Activated CD4-positive, alpha-beta T cell treated with anti-CD3 and anti-CD28 coated beads for 24 hours (primary cell): ENCODE measurements around the gene FAM193A.
"Not testable (repeated sequence)": the region's sequence is repeated elsewhere in the genome, so short reads cannot be mapped to it uniquely, and the experiment has no call there.

Experiments used
- DNase-seq, 2 donors: peaks; one replicate each; pipeline ENCODE4 v3.0.0-alpha.2; 2020; ENCODE audit warnings: low read depth in 2 of 2

The FAM193A gene

DNA sequence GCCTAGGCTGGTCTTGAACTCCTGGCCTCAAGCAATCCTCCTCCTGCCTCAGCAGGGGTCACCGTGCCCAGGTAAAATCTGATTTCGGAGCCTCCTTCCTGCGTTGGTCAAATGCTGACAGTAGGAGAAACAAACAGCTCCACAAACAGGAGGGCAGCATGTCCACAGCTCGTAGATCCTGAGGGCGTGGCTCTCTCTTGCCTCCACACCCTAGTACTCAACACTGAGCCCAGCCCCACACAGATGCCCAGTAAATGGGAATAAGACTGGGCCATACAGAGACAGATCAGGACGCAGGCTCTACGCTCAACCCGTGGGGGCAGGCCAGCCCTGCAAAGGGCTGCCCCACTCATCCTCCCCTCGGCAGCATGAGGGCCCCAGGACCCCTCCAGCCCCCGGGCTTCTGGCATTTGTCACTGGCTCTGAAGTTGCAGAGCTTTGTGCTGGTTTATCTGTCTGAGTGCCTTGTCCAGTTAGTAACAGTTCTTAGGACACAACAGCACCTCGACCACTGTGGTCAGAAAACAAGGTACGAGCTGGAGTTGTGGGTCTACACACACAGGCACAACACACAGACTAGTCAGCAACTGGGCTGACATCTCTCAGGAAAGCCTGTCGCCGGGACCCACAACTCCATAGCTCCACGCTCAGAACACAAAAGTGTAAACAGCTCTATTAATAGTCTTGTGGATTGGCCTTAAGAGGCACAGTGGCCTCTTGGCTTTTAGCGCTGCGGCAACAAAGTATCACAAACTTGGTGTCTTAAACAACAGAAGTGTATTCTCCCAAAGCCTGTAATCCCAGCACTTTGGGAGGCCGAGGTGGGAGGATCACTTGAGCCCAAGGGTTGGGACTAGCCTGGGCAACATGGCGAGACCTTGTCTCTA is 214.5 kb downstream of the FAM193A start:
- DNase-seq = no peak

DNA sequence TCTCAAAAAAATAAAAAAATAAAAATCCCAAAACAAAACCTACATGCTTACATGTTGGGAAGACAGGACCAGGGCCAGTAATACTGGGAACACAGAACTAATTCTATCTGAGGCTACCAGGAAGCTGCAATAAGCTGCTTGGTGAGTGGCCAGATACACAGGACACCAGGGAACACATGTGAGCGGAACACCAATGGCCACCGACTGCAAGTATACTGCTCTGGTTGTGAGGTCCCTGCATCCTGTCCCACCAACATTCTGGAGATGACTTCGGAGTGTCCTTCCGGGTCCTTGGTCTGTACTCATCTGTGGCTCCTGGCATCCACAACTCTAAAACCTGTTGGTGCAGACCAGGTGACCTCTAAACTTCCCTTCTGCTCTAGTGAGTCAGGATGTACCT is 217.0 kb downstream of the FAM193A start:
- no peak for DNase-seq

DNA sequence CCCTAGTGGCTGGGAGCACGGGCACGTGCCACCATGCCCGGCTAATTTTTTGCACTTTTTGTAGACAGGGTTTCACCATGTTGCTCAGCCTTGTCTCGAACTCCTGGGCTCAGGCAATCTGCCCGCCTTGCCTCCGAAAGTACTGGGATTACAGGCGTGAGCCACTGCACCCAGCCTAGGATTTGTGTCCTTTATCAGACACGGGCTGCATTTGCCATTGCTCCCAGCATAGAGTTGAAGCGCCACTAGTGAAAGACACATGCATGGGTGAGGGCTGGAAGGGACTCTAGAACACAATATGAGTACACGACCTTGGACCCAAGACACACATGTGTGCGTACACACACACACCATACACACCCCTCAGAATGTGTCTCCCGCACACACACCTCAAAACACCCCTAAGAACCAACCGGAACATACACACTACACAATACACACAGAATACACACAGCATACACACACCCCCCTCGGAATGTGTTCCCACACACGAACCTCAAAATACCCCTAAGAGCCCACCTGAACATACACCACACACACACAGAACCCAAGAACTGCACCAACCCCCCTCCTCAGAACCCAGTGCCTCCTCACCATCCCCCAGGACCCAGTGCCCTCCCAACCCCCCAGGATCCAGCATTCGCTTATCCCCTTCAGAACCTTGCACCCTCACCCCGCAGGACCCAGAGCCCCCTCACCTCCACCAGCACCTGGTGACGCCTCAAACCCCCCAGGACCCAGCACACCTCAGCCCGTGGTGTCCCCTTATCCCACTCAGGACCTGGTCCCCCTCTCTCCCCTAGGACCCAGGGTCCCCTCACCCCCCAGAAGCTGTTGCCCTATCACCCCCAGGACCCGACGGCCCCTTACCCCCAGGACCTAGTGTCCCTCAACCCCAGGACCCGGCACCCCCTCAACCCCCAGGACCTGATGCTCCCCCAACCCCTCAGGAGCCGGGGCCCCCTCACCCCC is 218.7 kb downstream of the FAM193A start:
- DNase-seq = no peak

DNA sequence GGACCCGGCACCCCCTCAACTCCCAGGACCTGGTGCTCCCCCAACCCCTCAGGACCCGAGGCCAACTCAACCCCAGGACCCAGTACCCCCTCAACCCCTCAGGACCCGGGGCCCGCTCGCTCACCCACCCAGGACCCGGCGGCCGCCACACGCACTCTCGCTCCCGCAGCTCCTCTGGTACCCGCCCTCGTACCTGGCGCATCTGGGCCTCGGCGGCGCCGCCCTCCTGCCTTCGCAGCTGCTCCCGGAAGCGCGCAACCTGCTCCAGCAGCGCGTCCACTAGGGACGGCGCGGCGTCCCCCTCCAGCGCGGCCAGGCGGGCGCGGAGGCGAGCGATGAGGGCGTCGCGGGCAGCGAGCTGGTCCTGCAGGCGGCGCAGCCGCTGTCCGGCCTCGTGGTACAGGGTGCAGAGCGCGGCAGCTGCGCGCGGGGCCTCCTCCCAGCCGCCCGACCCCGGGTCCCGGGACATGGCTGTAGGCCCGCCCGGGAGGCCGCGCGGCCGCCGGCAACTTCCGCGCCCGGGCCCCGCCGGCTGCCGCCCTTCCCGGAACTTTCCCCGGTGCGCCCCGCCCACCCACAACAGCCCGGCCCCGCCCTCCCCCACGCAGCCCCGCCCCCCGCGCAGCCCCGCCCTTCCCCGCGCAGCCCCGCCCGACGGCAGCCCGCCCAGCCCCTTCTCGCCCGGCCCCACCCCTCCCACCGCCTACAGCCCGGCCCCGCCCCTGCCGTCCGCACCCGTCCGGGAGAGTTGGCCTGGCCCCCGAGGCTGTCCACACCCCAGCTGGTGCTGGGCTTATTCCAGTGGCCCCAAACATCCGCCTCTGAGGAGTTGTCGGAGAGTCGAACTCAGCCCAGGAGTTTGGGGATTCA is 219.6 kb downstream of the FAM193A start, which contains the start of gene TNIP2:
TNIP2 (minus strand) TSS at position 516 of the 870 bp plus-strand sequence; CDS start at position 469, 47 bp downstream.
- DNase-seq = peak; percentile 63 to 66

DNA sequence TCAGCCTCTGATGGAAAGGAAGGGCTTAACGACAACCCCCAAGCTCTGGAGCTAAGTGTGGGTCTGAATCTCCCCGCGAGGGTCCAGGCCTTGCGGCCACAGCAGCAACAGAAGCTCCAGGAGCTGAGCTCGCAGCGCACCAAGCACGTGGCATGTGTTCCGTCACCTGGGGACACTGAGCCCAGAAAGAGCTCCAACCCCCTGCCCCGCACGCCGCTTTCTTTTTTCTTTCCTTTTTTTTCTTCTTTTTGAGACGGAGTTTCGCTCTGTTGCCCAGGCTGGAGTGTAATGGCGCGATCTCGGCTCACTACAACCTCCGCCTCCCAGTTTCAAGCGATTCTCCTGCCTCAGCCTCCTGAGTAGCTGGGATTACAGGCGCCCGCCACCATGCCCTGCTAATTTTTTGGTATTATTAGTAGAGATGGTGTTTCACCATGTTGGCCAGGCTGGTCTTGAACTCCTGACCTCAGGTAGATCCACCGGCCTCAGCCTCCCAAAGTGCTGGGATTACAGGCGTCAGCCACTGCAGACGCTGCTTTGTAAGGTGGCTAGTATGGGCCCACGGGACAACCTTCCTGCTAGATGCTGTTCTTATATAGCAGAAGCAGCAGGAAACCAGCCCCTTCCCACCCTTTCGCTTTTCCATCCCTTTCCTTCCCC is 220.4 kb downstream of the FAM193A start:
- DNase-seq = no peak

DNA sequence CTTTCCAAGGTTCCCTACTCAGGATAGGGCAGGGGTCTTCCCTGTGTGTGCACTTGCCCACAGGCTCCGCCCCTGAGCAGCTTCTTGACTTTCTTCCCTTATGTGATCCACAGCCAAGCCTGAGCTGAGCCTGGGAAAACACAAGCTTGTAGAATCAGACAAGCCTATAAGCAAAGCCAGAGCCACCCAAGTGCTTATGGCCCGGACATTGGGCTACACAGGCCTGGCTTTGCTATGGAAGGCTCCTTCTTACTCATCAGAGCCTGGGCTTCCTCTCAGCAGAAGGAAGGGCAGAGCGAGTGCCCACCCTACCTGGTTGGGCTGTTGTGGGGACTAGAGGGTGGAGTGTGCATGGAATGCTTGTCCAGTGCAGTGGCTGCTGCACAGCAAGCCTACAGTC is 221.0 kb downstream of the FAM193A start:
- DNase-seq = no peak

DNA sequence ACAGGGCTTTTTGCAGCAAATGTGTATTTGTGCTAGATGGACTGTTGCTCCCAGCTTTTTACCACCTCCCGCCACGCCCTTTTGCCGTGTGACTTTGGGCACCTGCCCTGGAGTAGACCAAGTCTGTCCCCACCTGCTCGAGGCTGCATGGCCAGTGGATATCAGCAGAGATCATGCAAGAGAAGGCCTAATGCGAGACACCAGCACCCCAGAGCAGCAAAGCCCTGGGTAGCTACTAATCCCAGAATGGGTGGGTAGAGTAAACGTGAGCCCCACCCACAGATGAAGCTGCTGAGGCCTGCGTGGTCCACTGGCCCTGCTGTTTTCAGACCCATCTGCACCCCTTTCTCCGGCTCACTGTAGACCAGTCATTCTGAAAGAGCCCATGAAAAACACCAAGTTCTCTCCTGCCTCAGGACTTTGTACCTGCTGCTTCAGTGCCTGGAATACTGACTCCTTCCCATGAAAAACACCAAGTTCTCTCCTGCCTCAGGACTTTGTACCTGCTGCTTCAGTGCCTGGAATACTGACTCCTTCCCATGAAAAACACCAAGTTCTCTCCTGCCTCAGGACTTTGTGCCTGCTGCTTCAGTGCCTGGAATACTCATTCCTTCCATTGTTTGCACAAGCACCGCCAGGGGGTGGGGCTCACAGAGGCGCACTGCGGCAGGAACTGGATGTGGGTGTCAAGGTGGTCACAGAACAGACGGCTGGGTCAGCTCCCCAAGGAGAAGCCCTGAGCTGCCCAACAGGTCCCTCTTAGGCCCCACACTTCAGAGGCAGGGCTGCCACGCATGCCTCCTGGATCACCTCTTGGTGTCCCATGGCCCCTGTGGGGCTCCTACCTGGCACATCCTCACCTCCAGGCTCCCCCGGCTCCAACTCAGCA is 224.8 kb downstream of the FAM193A start:
- no peak for DNase-seq

DNA sequence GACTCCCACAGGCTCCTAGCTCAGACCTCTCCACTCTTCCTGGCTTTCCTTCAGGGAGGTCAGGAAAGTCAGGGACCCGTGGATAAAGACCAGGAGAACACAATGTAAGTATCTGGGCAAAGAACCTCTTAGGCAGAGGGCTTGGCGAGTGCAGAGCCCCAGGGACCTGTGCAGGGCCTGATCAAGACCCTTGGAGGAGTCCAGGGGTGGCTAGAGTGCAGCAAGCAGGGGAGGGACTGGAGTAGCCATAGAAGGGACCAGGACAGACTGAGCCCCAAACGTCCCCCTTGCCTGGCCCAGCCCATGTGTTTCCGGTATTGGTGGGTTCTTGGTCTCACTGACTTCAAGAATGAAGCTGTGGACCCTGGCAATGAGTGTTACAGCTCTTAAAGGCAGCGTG is 225.6 kb downstream of the FAM193A start:
- DNase-seq = no peak

DNA sequence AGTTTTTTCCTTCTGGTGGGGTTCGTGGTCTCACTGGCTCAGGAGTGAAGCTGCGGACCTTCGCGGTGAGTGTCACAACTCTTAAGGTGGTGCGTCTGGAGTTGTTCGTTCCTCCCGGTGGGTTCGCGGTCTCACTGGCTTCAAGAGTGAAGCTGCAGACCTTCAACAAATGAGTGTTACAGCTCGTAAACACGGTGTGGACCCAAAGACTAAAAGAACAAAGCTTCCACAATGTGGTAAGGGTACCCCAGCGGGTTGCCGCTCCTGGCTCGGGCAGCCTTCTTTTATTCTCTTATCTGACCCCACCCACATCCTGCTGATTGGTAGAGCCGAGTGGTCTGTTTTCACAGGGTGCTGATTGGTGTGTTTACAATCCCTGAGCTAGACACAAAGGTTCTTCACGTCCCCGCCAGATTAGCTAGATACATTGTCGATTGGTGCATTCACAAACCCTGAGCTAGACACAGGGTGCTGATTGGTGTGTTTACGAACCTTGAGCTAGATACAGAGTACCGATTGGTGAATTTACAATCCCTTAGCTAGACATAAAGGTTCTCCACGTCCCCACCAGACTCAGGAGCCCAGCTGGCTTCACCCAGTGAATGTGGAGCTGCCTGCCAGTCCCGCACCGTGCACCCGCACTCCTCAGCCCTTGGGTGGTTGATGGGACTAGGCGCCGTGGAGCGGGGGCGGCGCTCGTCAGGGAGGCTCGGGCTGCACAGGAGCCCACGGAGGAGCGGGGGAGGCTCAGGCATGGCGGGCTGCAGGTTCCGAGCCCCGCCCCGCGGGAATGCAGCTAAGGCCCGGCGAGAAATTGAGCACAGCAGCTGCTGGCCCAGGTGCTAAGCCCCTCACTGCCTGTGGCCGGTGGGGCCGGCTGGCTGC is 226.3 kb downstream of the FAM193A start:
- not testable (repeated sequence) for DNase-seq

DNA sequence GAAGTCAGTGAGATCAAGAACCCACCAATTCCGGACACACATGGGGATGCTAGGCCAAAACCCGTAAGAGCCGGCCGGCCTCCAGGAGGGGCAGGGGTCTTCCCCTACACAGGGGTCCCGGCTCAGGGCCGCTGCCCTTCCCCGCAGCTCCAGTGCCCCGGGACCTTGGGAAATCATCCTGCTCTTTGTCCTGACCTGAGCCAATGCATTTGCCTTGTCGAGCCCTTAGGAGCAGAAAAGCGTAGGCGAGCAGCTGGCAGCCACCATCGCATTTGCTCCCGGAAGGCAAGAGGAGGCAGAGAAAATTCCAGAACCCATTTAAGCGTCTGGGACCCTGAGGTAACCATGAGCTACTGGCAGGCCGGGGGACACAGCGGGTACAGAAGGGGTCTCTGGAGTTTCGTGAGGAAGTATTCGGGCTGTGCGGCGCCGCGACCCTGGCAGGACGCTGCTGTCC is 227.1 kb downstream of the FAM193A start:
- DNase-seq = no peak

DNA sequence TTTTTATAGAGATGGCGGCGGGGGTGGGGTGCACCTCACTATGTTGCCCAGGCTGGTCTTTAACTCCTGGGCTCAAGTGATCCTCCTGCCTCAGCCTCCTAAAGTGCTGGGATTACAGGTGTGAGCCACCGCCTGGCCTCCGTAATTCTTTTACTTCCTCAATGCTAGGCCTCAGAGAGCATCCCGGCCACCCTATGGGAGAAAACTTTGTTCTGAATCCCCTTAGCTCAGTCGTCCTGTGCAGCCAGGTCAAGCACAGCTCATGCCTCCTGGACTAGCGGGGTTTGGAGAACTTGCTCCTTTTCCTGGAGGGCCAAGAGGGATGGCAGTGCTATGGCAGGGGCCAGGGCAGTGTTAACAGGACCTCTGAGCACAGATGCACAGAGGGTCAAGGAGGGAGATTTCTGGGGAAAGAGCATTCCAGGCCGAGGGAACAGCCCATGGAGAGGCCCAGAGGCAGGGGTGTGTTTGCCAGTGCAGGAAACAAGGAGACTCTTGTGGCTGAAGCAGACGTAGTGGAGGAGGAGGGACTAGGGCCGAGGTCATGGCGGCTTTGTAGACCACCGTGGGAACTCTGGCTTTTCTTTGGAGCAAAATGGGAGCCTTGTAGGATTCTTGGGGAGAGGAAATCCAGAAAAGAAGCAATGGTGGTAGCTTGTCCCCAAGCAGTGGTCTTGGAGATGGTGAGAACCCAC is 229.5 kb downstream of the FAM193A start:
- no peak for DNase-seq

DNA sequence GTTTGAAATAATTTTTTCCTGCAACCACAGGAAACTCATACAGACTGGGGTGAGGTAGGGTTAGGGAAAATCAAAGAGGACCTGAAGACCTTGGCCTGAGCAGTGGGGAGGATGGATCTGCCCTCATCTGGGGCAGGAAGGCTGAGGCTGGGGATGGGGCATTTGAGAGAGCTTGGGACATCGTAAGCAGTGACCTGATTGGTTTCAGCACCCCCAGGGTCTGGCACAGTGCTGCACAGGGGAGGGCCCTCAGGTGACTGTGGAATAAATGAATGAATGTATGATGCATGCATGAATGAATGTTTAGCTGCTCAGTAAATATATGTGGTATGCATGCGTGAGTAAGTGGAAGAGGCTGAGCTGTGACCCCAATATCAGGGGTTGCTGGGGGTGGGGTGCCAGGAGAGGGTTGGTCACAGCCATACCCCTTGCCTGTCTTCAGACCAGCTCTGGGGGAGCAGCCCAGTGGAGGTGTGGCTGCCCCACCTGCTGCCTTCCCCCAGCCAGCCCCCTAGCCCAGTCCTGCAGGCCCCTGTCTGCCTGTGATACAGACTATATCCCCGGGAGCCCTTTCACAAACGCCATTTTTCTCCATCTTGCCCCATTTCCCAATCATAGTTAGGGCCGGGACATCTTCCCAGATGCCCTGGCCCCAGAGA is 230.7 kb downstream of the FAM193A start:
- DNase-seq = no peak

DNA sequence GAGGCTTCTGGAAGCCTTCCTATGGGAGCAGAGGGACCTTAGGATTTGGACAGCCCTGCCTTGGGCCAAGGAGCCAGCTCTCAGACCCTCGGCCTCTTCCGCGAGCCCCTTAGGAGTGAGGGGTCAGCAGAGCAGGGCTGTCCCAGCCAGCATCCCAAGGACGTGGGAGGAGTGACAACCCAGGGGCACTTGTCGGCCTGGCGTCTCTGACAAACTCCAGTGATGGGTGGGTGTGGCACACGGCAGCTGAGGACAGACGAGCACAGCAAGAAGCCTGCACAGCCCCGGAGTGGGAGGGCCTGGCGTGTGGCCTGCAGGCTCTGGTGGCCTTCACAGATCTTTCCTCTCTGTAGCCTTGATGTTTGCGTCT is 231.2 kb downstream of the FAM193A start:
- DNase-seq = no peak

DNA sequence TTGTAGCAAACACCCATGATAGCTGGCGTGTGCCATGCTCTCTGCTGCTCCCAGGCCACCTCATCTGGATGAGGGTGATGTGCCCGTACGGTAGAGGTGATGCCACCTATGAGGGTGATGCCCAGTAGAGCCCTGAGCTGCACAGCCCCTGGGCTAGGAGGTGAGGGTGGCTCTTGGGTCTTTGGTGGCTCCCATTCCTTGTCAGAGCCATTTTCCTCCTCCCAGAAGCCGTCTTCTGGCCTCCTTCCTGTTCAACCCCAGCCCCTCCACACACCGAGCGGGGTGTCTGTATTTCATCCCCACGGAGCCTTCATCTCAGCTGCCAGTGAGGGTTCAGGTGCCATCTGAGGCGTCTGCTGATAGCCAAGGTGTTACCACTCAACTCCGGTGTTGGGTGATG is 231.7 kb downstream of the FAM193A start:
- DNase-seq = no peak

DNA sequence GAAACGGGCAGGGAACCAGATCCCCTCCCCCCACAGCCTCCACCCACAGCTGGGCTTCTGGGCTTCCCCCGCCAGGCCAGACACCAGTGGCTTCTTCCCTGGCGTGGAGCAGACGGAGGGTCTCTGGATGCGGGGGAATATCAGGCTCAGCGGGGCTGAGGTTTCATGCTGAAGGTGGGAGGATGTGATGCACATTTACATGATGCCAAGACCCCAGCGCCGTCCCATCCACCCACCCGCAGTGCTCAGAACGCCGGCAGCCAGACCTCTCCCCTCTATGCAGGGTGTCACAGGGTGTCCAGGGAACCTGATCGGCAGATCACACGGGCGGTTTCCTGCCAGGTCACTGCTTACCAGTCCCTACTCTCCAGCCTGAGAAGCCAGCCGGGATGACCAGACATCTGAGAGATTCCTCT is 232.5 kb downstream of the FAM193A start:
- DNase-seq = no peak

DNA sequence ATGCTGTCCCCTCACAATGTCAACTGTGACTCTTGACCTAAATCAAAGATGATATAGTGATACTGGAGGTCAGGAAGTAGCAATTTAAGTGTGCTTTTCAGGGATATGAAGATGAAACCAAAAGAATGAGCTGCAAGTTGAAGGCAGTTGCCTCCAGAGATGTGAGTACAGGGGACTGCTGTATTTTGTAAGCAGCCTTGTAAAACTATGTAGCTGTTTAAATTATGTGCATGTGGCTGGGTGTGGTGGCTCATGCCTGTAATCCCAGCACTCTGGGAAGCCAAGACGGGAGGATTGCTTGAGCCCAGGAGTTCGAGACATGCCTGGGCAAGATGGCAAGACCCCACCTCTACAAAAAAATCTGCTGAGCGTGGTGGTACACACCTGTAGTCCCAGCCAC is 234.8 kb downstream of the FAM193A start:
- DNase-seq = no peak

DNA sequence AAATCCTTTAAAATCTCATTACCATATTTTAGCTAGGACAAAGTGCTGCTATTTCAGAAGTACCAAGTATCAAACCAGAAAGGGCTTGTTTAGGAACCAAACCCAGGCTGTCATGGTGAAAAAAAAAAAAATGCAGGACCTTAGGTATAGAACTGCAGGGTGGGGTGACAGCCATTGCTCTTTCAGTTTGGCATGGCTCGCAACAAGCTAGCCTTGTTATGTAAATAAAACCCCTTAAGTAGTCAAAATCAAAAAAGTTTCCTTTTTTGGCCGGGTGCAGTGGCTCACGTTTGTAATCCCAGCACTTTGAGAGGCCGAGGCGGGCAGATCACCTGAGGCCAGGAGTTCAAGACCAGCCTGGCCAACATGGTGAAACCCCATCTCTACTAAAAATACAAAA is 244.2 kb downstream of the FAM193A start:
- not testable (repeated sequence) for DNase-seq

DNA sequence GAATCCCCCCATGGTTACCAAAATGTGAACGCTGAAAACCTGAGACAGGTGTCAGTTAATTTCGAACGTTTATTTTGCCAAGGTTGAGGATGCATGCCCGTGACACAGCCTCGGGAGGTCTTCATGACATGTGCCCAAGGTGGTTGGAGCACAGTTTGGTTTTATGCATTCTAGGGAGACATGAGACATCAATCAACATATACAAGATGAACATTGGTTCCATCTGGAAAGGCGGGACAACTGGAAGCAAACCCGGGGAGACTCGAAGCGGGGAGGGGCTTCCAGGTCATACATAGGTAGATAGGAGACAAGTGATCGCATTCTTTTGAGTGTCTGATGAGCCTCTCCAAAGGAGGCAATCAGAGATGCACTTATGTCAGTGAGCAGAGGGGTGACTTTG is 245.5 kb downstream of the FAM193A start:
- no peak for DNase-seq
